Panc1 (cell line): ENCODE data around the gene VAMP5. TPM values are rescaled to one million over a fixed set of nuclear protein-coding genes. Genes with fewer than 3 reads are reported as not detected.
"Not testable (repeated sequence)": the region's sequence is repeated elsewhere in the genome, so short reads cannot be mapped to it uniquely, and the experiment has no call there.

ENCODE experiments used
- ATAC-seq: fragments of 200-7000 bp; cut with Tn5 transposase; 2 replicates; pipeline ENCODE4 v1.9.1; 2020; ENCODE audit warnings: mild to moderate bottlenecking, moderate library complexity
- BruUV-seq: library from RNA; stranded (reverse); fragments of 400-500 nt; replicated peaks from 2 replicates; lab custom pipeline; 2021; lab: Mats Ljungman, UMichigan
- CTCF ChIA-PET: fragments of 300-600 bp; sonication (Branson Sonifier 250); formaldehyde crosslinking; loops from one replicate; lab custom pipeline; 2022; ENCODE audit warnings: antibody characterized with exemption; lab: Charles Lee
- POLR2A ChIA-PET: fragments of 300-600 bp; sonication (Branson Sonifier 250); formaldehyde crosslinking; loops from one replicate; lab custom pipeline; 2022; ENCODE audit warnings: antibody characterized with exemption; lab: Charles Lee
- DNase-seq: peaks from one replicate; pipeline ENCODE4 v3.0.0-alpha.2; 2010; ENCODE audit warnings: low read depth, low spot score
- H3K27ac ChIP-seq: 2 replicates; pipeline ENCODE4 v1.5.1; 2011; ENCODE audit warnings: mild to moderate bottlenecking, low read length, inconsistent platforms
- H3K27me3 ChIP-seq: fragments of 200-500 bp; sonication (Bioruptor generic); 2 replicates; pipeline ENCODE4 v1.6.0; 2014; ENCODE audit warnings: low read length, inconsistent platforms; ENCODE audit not compliant: control insufficient read depth, insufficient read depth
- H3K36me3 ChIP-seq: fragments of 200-500 bp; sonication (Bioruptor generic); 2 replicates; pipeline ENCODE4 v1.5.1; 2014; ENCODE audit warnings: inconsistent platforms, mild to moderate bottlenecking, low read length, moderate library complexity; ENCODE audit not compliant: control insufficient read depth, insufficient read depth
- H3K4me1 ChIP-seq: 2 replicates; pipeline ENCODE4 v1.5.1; 2011; ENCODE audit warnings: inconsistent platforms, mild to moderate bottlenecking, low read length, moderate library complexity; ENCODE audit not compliant: control insufficient read depth, insufficient read depth
- H3K4me3 ChIP-seq, 2 experiments: 2 replicates each; pipeline ENCODE4 v1.5.1; 2011 to 2012; ENCODE audit warnings: low read depth in 2 of 2, low read length in 2 of 2, mild to moderate bottlenecking in 2 of 2, inconsistent platforms in 1 of 2, moderate library complexity in 1 of 2
- H3K9me3 ChIP-seq: fragments of 200-500 bp; sonication (Bioruptor generic); 2 replicates; pipeline ENCODE4 v1.5.1; 2014; ENCODE audit warnings: low read depth, mild to moderate bottlenecking, inconsistent platforms, low read length, moderate library complexity; ENCODE audit not compliant: control insufficient read depth, insufficient read depth
- CTCF ChIP-seq: fragments of 450-650 bp; IDR thresholded peaks from 2 replicates; pipeline ENCODE4 v1.5.1; 2017; ENCODE audit warnings: mild to moderate bottlenecking
- POLR2AphosphoS5 ChIP-seq: IDR thresholded peaks from 2 replicates; pipeline ENCODE4 v1.6.1; 2012; ENCODE audit warnings: mild to moderate bottlenecking, low read depth, low read length, moderate library complexity
- REST ChIP-seq, 2 experiments: IDR thresholded peaks; 2 replicates each; pipeline ENCODE4 v1.6.1; 2011 to 2012; ENCODE audit warnings: low read depth in 2 of 2, control low read depth in 1 of 2, low read length in 1 of 2, mild to moderate bottlenecking in 1 of 2, moderate library complexity in 1 of 2; ENCODE audit not compliant: insufficient read depth in 1 of 2
- SIN3A ChIP-seq: IDR thresholded peaks from 2 replicates; pipeline ENCODE4 v1.6.1; 2012; ENCODE audit warnings: low read depth, mild to moderate bottlenecking, low read length, moderate library complexity, borderline replicate concordance; ENCODE audit not compliant: insufficient read depth
- TCF7L2 ChIP-seq: IDR thresholded peaks from 2 replicates; pipeline ENCODE4 v1.6.1; 2011; ENCODE audit warnings: mild to moderate bottlenecking, low read depth, low read length, inconsistent platforms
- in situ Hi-C: cut with HindIII; loops from 2 replicates; pipeline ENCODE4 v1.10.0; 2016; ENCODE audit warnings: low sequenced_read_pairs, low pct_unique_long_range_greater_than_20kb
- intact Hi-C: fragments of 100-400 bp; cut with micrococcal nuclease; formaldehyde crosslinking; loops from one replicate; pipeline ENCODE4 v1.10.0; 2022; ENCODE audit not compliant: unreplicated experiment
- total RNA-seq: library from RNA; stranded (reverse); gene quantifications from one replicate; pipeline ENCODE4 v1.2.1, GENCODE V29; 2021; ENCODE audit not compliant: unreplicated experiment

The VAMP5 gene
- total RNA-seq, 1 experiment from 2014 or later = 21.3 TPM

- peaks cover 6% of the 10 kb centered on the region for H3K36me3 ChIP-seq
- H3K27ac ChIP-seq = peak within 1 kb of the TSS; percentile 92
- DNase-seq = peak; percentile 65
- H3K4me1 ChIP-seq = no peaks in the 10 kb centered on the region; the same call in 1 of the 2 replicates
- no peaks in the 10 kb centered on the region for H3K27me3 ChIP-seq
- TF ChIP-seq REST (IDR thresholded peaks at IDR 0.05; ENCODE audit: insufficient read depth in 1 of 2, low read depth in 2 of 2, low read length in 1 of 2) = no peak
- TF ChIP-seq POLR2AphosphoS5 = peak; percentile 96
- TF ChIP-seq SIN3A = no peak; the same call in 1 of the 2 replicates
- no peak for TF ChIP-seq TCF7L2
- TF ChIP-seq CTCF = no peak
- H3K4me3 ChIP-seq = peak within 1 kb of the TSS; percentile 68 to 76
- ChIA-PET CTCF (interaction anchor here (0.6 kb wide), 1 partner anchor 8 kb away, joined by 4 read pairs; no protein-coding TSS in a partner anchor), POLR2A (interaction anchor here (0.7 kb wide), 1 partner anchor 120 kb away, joined by 3 read pairs; no protein-coding TSS in a partner anchor)
- no peaks in the 10 kb centered on the region for H3K9me3 ChIP-seq
- ATAC-seq = peak; percentile 93
- intact Hi-C loops = no loop called here
- in situ Hi-C loops = no loop called here
- BruUV-seq = TSS peak; percentile 89
Observed at GRCh38 chr2:85611705-85612587, 27.7 kb downstream of the VAMP5 start, which contains the start of gene C2orf68. Gene C2orf68 (minus strand): TSS chr2:85612066. CDS start chr2:85611984, 82 bp downstream.

GRCh38 chr2:85613717-85614515 is 29.7 kb downstream of the VAMP5 start:
- no peaks in the 10 kb centered on the region for H3K9me3 ChIP-seq
- CTCF ChIA-PET = no interaction called here
- H3K4me1 ChIP-seq = peaks cover 7% of the 10 kb centered on the region
- ATAC-seq (no peak), DNase-seq (no peak)
- no peak for TF ChIP-seq POLR2AphosphoS5
- TF ChIP-seq CTCF = no peak
- no peak for TF ChIP-seq TCF7L2
- TF ChIP-seq SIN3A = no peak
- TF ChIP-seq REST (IDR thresholded peaks at IDR 0.05; ENCODE audit: insufficient read depth in 1 of 2, low read depth in 2 of 2, low read length in 1 of 2) = no peak
- no peak overlapping the region for H3K27ac ChIP-seq
- POLR2A ChIA-PET = no interaction called here
- H3K27me3 ChIP-seq = no peaks in the 10 kb centered on the region
- in situ Hi-C loops (no loop called here), intact Hi-C loops (no loop called here)
- peaks cover 3% of the 10 kb centered on the region; the same call in 1 of the 2 replicates for H3K36me3 ChIP-seq
- BruUV-seq = no TSS peak
- no peak overlapping the region for H3K4me3 ChIP-seq

- H3K27me3 ChIP-seq, CTCF ChIA-PET, POLR2A ChIA-PET, in situ Hi-C loops, BruUV-seq, H3K4me1 ChIP-seq, H3K36me3 ChIP-seq, DNase-seq, H3K9me3 ChIP-seq, intact Hi-C loops, ATAC-seq, H3K4me3 ChIP-seq, H3K27ac ChIP-seq: not testable (repeated sequence)
Observed at GRCh38 chr2:85614757-85615156, 30.5 kb downstream of the VAMP5 start.
